ENCODE data around the gene EXOC6.
"Not testable (repeated sequence)": the region's sequence is repeated elsewhere in the genome, so short reads cannot be mapped to it uniquely, and the experiment has no call there.

The EXOC6 gene

DNA sequence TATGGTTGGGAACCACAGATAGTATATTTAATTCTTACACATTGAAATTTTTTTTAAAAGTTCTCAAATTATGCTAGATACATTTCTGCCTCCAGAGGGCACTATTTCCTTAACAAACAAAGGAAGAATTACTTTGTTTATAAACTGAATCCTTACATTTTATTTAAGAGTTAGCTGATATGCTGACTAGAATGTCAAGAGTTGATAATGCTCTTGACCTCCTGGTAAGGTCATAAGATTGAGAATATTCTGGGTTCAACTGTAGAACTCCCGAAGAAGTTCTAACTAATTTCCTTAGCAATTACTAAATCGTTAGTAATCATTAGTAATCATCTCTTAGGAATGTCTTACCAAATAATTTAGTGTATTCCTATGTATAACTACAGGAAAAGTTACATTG lies 117.0 kb downstream of the EXOC6 start:
- H3K4me3 ChIP-seq (ENCODE audit: low read depth, low read length), result no peak overlapping the region
- TF ChIP-seq, protein P1, sequence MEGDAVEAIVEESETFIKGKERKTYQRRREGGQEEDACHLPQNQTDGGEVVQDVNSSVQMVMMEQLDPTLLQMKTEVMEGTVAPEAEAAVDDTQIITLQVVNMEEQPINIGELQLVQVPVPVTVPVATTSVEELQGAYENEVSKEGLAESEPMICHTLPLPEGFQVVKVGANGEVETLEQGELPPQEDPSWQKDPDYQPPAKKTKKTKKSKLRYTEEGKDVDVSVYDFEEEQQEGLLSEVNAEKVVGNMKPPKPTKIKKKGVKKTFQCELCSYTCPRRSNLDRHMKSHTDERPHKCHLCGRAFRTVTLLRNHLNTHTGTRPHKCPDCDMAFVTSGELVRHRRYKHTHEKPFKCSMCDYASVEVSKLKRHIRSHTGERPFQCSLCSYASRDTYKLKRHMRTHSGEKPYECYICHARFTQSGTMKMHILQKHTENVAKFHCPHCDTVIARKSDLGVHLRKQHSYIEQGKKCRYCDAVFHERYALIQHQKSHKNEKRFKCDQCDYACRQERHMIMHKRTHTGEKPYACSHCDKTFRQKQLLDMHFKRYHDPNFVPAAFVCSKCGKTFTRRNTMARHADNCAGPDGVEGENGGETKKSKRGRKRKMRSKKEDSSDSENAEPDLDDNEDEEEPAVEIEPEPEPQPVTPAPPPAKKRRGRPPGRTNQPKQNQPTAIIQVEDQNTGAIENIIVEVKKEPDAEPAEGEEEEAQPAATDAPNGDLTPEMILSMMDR (IDR thresholded peaks at IDR 0.05; ENCODE audit: low read depth, low read length, missing control alignments), result no peak
- peak; percentile 57 for DNase-seq (ENCODE audit: low read depth)
- in situ Hi-C loops (cut with HindIII; ENCODE audit: low sequenced_read_pairs), result no loop called here

DNA sequence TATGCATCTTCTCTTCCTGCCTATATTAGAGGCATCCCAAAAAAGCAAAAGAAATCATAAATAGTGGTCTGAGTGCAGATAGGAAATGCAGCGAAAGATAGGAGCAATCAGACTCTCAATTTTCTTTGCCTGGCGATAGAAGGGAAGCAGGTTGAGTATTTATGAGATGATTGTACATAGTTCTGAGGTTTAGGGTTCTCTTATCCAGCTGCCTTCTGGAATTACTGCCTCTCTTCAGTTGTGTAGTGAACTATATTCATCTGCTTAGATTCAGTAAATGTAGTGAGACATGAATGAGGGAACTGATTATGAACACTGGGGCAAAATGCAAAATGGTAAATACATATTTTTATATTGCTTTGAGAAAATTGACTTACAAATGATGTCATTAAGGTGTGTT lies 119.3 kb downstream of the EXOC6 start:
- no peak overlapping the region for H3K4me3 ChIP-seq (ENCODE audit: low read depth, low read length)
- TF ChIP-seq, protein P1 (IDR thresholded peaks at IDR 0.05; ENCODE audit: low read depth, low read length, missing control alignments), result no peak
- DNase-seq (ENCODE audit: low read depth), result no peak
- in situ Hi-C loops (cut with HindIII; ENCODE audit: low sequenced_read_pairs), result no loop called here

DNA sequence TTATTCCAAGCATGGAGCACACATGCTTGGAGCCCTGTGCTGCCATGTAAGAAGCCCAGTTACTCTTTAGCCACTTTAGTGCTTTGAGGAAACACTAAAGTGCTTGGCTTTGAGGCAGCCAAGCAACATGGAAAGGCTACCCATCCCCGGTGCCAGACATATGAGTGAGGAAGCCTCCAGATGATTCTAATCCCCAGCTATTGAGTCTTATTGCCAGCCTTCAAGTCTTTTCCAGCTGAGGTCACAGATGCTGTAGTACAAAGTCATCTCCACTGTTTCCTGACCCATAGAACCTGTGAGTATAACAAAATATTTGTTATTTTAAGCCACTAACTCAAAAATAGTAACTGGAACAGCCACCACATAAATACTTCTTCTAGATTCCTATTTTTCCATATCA lies 120.8 kb downstream of the EXOC6 start:
- TF ChIP-seq, protein P1 (IDR thresholded peaks at IDR 0.05; ENCODE audit: low read depth, low read length, missing control alignments), result no peak
- no peak for DNase-seq (ENCODE audit: low read depth)
- in situ Hi-C loops (cut with HindIII; ENCODE audit: low sequenced_read_pairs), result no loop called here
- H3K4me3 ChIP-seq (ENCODE audit: low read depth, low read length), result no peak overlapping the region

DNA sequence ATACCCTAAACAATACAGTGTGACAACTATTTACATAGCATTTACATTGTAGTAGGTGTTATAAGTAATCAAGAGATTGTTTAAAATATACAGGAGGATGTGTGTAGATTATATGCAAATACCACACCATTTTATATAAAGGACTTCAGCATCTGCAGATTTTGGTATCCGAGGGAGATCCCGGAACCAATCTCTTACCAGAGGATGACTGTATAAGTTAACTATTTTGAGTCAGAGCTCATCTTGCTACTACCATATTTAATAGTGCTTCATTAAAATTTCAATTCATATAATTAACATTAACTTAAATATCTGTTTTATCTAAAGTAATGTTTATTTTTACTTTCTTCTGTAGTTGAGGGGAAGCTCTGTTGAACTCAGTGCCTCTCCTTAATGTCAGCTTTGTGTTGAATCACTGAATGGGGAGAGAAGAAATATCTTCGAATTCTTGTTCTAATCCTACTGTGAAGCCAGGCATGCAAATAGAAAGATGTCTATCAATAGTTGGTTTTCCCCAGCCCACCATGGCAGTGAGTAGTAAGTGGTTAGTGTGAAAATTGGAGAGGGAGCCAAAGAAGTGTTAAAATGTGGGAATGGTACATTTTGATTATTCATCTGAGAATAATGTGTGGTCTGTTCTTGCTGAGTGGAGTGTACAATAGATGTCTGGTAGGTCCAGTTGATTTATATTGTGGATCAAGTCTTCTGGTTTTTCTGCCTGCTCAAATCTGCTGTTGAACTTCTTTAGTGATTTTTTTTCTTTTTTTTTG lies 122.2 kb downstream of the EXOC6 start:
- DNase-seq (ENCODE audit: low read depth), result peak; percentile 80
- H3K4me3 ChIP-seq (ENCODE audit: low read depth, low read length), result no peak overlapping the region
- in situ Hi-C loops (cut with HindIII; ENCODE audit: low sequenced_read_pairs), result no loop called here
- TF ChIP-seq, protein P1 (IDR thresholded peaks at IDR 0.05; ENCODE audit: low read depth, low read length, missing control alignments), result no peak

DNA sequence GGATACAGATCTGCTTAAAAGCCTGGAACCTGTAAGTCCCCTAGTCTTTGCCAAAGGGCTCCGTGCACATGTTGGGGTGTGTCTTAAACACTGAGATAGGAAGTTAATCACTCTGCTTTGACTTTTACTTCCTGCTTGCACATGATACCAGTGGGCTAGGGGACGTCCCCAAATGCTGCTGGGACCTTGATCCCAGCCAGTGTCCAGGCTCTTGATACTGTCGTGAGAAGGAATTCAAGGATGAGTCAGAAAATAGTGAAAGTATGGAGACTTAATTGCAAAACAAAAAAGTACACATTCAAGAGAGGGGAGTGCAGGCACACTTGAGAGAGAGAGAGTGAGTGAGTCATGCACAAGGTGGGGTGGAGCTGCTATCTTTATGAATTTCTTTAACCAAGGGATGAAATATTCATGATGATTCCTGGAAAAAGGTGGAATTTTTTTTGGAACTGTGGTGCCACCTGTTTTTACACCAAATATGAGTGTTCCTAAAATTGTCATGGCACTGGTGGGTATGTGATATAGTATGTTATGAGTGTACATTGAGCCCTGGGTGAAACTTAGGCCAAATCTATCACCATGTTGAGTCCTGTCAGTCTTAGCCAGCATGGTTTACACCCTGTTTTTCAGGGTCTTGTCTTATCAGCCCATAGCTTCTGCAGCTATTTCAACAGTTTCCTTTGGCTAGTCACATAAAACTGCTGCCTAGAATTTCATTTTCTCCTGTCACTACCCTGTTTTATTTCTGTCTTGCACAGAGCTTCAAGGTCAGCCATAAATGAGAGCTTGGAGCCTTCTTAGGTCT lies 123.9 kb downstream of the EXOC6 start:
- DNase-seq (ENCODE audit: low read depth), result peak; percentile 11
- TF ChIP-seq, protein P1 (IDR thresholded peaks at IDR 0.05; ENCODE audit: low read depth, low read length, missing control alignments), result no peak
- H3K4me3 ChIP-seq (ENCODE audit: low read depth, low read length), result no peak overlapping the region
- in situ Hi-C loops (cut with HindIII; ENCODE audit: low sequenced_read_pairs), result no loop called here

DNA sequence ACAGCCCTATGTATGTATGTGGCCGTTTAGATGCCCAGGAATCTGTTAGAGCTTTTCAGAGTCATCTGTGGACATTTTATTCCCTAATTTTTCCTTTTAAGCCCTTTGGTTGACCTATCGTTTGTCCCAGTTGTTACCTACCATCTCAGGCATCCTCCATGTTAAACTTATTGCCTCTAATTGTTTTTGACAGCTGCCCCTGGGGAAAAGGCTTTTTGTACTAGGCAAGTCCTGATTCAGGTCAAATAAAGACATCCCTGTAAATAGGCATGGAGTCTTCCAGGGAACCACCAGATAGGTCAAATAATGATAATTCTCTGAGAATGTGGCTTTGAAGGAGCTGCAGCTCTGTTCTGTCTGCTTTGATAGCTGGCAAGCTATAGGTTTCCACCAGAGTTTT lies 124.6 kb downstream of the EXOC6 start:
- no peak for DNase-seq (ENCODE audit: low read depth)
- TF ChIP-seq, protein P1 (IDR thresholded peaks at IDR 0.05; ENCODE audit: low read depth, low read length, missing control alignments), result no peak
- no peak overlapping the region for H3K4me3 ChIP-seq (ENCODE audit: low read depth, low read length)
- in situ Hi-C loops (cut with HindIII; ENCODE audit: low sequenced_read_pairs), result no loop called here

DNA sequence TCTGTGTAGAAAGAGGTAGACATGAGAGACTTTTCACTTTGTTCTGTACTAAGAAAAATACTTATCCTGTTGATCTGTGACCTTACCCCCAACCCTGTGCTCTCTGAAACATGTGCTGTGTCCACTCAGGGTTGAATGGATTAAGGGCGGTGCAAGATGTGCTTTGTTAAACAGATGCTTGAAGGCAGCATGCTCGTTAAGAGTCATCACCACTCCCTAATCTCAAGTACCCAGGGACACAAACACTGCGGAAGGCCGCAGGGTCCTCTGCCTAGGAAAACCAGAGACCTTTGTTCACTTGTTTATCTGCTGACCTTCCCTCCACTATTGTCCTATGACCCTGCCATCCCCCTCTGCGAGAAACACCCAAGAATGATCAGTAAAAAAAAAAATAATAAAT lies 128.0 kb downstream of the EXOC6 start:
- in situ Hi-C loops (cut with HindIII; ENCODE audit: low sequenced_read_pairs); H3K4me3 ChIP-seq (ENCODE audit: low read depth, low read length); DNase-seq (ENCODE audit: low read depth): not testable (repeated sequence)
